GM12878 (cell line): ENCODE measurements around the gene MUSTN1. TPM values are rescaled to one million over a fixed set of nuclear protein-coding genes. Genes with fewer than 3 reads are reported as not detected.

Source experiments
- ATAC-seq: fragments of 200-7000 bp; cut with Tn5 transposase; 3 replicates; pipeline ENCODE4 v1.9.1; 2020; ENCODE audit warnings: mild to moderate bottlenecking, moderate library complexity
- BruUV-seq: library from RNA; stranded (reverse); fragments of 400-500 nt; replicated peaks from 2 replicates; lab custom pipeline; 2021; lab: Mats Ljungman, UMichigan
- CTCF ChIA-PET: fragments of 300-600 bp; sonication (Branson Sonifier 250); formaldehyde crosslinking; extraction: SDS; loops from one replicate; lab custom pipeline; 2021; ENCODE audit warnings: inconsistent platforms; lab: Yijun Ruan, JAX
- POLR2A ChIA-PET: fragments of 350-600 bp; formaldehyde crosslinking; extraction: SDS; loops from one replicate; lab custom pipeline; 2021; ENCODE audit warnings: inconsistent platforms; lab: Charles Lee
- RAD21 ChIA-PET: fragments of 300-600 bp; sonication (Branson Sonifier 250); formaldehyde crosslinking; loops from one replicate; lab custom pipeline; 2023; ENCODE audit warnings: antibody characterized with exemption; ENCODE audit not compliant: unreplicated experiment; lab: Charles Lee
- SMC1A ChIA-PET: fragments of 300-600 bp; sonication (Branson Sonifier 250); formaldehyde crosslinking; loops from one replicate; lab custom pipeline; 2023; ENCODE audit not compliant: unreplicated experiment, uncharacterized antibody; lab: Charles Lee
- DNase-seq: peaks from one replicate; pipeline ENCODE4 v3.0.0-alpha.2; 2011; ENCODE audit warnings: low read depth, low spot score
- FAIRE-seq: peaks from 3 replicates; lab custom pipeline; 2011; peaks lifted over from hg19 to GRCh38; lab: Jason Lieb, UNC
- H2AFZ ChIP-seq: 2 replicates; pipeline ENCODE4 v1.6.0; 2011; ENCODE audit warnings: low read depth, low read length, control low read depth; ENCODE audit not compliant: control insufficient read depth
- H3K27ac ChIP-seq: 2 replicates; pipeline ENCODE4 v1.5.1; 2011; ENCODE audit warnings: control low read depth; ENCODE audit not compliant: control insufficient read depth, insufficient read depth
- H3K27me3 ChIP-seq, 2 experiments: replicated peaks in 1 of 2; 2 replicates each; pipeline versions ENCODE4 v1.6.0 to v1.6.1; 2011; ENCODE audit warnings: low read length in 1 of 2; ENCODE audit not compliant: control insufficient read depth in 2 of 2, insufficient read depth in 2 of 2
- H3K36me3 ChIP-seq, 2 experiments: 2 replicates each; pipeline ENCODE4 v1.5.1; 2011; ENCODE audit warnings: low read length in 1 of 2; ENCODE audit not compliant: control insufficient read depth in 2 of 2, insufficient read depth in 2 of 2
- H3K4me1 ChIP-seq: 2 replicates; pipeline ENCODE4 v1.6.1; 2011; ENCODE audit warnings: mild to moderate bottlenecking, low read length, moderate library complexity, mixed read lengths; ENCODE audit not compliant: control insufficient read depth, insufficient read depth
- H3K4me2 ChIP-seq: 2 replicates; pipeline ENCODE4 v1.6.0; 2011; ENCODE audit warnings: control low read depth; ENCODE audit not compliant: control insufficient read depth, insufficient read depth
- H3K4me3 ChIP-seq: fragments of 200-600 bp; sonication (generic); 2 replicates; pipeline ENCODE4 v1.5.1; 2016
- H3K79me2 ChIP-seq: 2 replicates; pipeline ENCODE4 v1.6.0; 2011; ENCODE audit warnings: low read length; ENCODE audit not compliant: control insufficient read depth, insufficient read depth
- H3K9ac ChIP-seq: 2 replicates; pipeline ENCODE4 v1.8.0; 2011; ENCODE audit warnings: low read length, control low read depth, mixed read lengths; ENCODE audit not compliant: control insufficient read depth, insufficient read depth
- H3K9me3 ChIP-seq: replicated peaks from 3 replicates; pipeline ENCODE4 v1.5.1; 2011; ENCODE audit warnings: mild to moderate bottlenecking, low read length; ENCODE audit not compliant: control insufficient read depth, insufficient read depth
- H4K20me1 ChIP-seq: 2 replicates; pipeline ENCODE4 v1.6.0; 2011; ENCODE audit not compliant: control insufficient read depth, insufficient read depth
- ASH2L ChIP-seq: fragments of 300-600, 200-600 bp; sonication (generic); IDR thresholded peaks from 2 replicates; pipeline ENCODE4 v1.6.1; 2017; ENCODE audit warnings: low read depth, mild to moderate bottlenecking, borderline replicate concordance
- CEBPB ChIP-seq, 2 experiments: fragments of 150-350 bp in 1 of 2; IDR thresholded peaks; 2 replicates each; pipeline ENCODE4 v1.6.1; 2012 to 2014; ENCODE audit warnings: low read depth in 2 of 2, low read length in 2 of 2, borderline replicate concordance in 1 of 2, inconsistent platforms in 1 of 2
- GABPA ChIP-seq: IDR thresholded peaks from 2 replicates; pipeline ENCODE4 v1.6.1; 2014; ENCODE audit warnings: antibody characterized with exemption, low read depth, mild to moderate bottlenecking, inconsistent platforms
- HDGF ChIP-seq: fragments of 450-650 bp; IDR thresholded peaks from 2 replicates; pipeline ENCODE4 v1.6.1; 2016; ENCODE audit warnings: antibody characterized with exemption
- NFYA ChIP-seq: IDR thresholded peaks from 2 replicates; pipeline ENCODE4 v1.6.1; 2011; ENCODE audit warnings: low read depth, mild to moderate bottlenecking, low read length, improper control_type of control experiment, borderline replicate concordance
- PAX5 ChIP-seq: IDR thresholded peaks from 2 replicates; pipeline ENCODE4 v1.6.1; 2011; ENCODE audit warnings: low read depth, low read length, borderline replicate concordance
- RBBP5 ChIP-seq: fragments of 200-600 bp; sonication (generic); conservative IDR thresholded peaks from 2 replicates; pipeline ENCODE4 v1.6.1; 2016
- RCOR1 ChIP-seq: conservative IDR thresholded peaks from 2 replicates; pipeline ENCODE4 v1.6.1; 2012; ENCODE audit warnings: low read depth, low read length, improper control_type of control experiment
- SRF ChIP-seq, 2 experiments: IDR thresholded peaks; 2 replicates each; pipeline ENCODE4 v1.6.1; 2011; ENCODE audit warnings: low read depth in 2 of 2, low read length in 2 of 2, mild to moderate bottlenecking in 1 of 2, moderate library complexity in 1 of 2
- TAF1 ChIP-seq: IDR thresholded peaks from 2 replicates; pipeline ENCODE4 v1.6.1; 2011; ENCODE audit warnings: mild to moderate bottlenecking, low read depth, low read length, borderline replicate concordance
- WGBS: methylation state at CpG from one replicate; pipeline ENCODE4 v1.1.6; 2016; ENCODE audit warnings: low lambda C conversion rate; ENCODE audit not compliant: insufficient replicate concordance, insufficient coverage; ENCODE audit errors: missing lambda C conversion rate; 5-methylcytosine and 5-hydroxymethylcytosine counted together
- in situ Hi-C: fragments of 300-500 bp; cut with MboI; formaldehyde crosslinking; loops from 9 replicates; pipeline ENCODE4 v1.14.3; 2018; ENCODE audit warnings: mixed read lengths
- intact Hi-C: fragments of 100-400 bp; cut with micrococcal nuclease; formaldehyde crosslinking; loops from one replicate; pipeline ENCODE4 v1.14.2; 2022; ENCODE audit not compliant: unreplicated experiment
- polyA plus RNA-seq, 11 experiments: library from polyadenylated mRNA; depleted of rRNA in 4 of 11; unstranded in 6 of 11; stranded (reverse) in 5 of 11; fragments of >200 nt; fragmentation: Nextera tagmentation in 4 of 11; fragmentation: Illumina TruSeq in 1 of 11; extraction: Ambion mirVana in 4 of 11; extraction: Trizol in 1 of 11; gene quantifications; 1 replicate in 1 of 11; 2 replicates in 10 of 11; pipeline versions ENCODE4 v1.2.1 to v1.2.3, GENCODE V29; 2011 to 2016; ENCODE audit warnings: inconsistent platforms in 2 of 11, missing spikeins in 2 of 11, low read depth in 1 of 11
- total RNA-seq, 4 experiments: library from RNA; depleted of rRNA in 3 of 4; stranded (reverse); fragments of >200 nt in 3 of 4; fragmentation: Illumina TruSeq in 1 of 4; extraction: Trizol in 1 of 4; gene quantifications; 2 replicates each; pipeline versions ENCODE4 v1.2.1 to v1.2.3, GENCODE V29; 2013 to 2021
- TF ChIP-seq, protein P1 (sequence below): fragments of 450-650 bp; IDR thresholded peaks from 2 replicates; pipeline ENCODE4 v1.6.1; 2017; ENCODE audit warnings: mild to moderate bottlenecking, low read depth, inconsistent platforms; ENCODE audit not compliant: poor library complexity, severe bottlenecking
- TF ChIP-seq, protein P2 (sequence below): IDR thresholded peaks from 2 replicates; pipeline ENCODE4 v1.6.1; 2011; ENCODE audit warnings: mild to moderate bottlenecking, low read depth, low read length, moderate library complexity; ENCODE audit not compliant: insufficient replicate concordance
- TF ChIP-seq, protein P3 (sequence below): fragments of 450-650 bp; IDR thresholded peaks from 2 replicates; pipeline ENCODE4 v1.6.1; 2014; ENCODE audit warnings: mild to moderate bottlenecking
- TF ChIP-seq, protein P4 (sequence below): fragments of 450-650 bp; formaldehyde crosslinking; IDR thresholded peaks from 2 replicates; pipeline ENCODE4 v1.4.0; 2020; ENCODE audit warnings: mild to moderate bottlenecking, moderate library complexity

MUSTN1 gene
- total and polyA plus RNA-seq, 10 of the 15 experiments (the other 5 are each of a cell fraction or from before 2014, with no cell fraction given): 0.35 to 4.5 (median 1.2) TPM; not detected in 2

DNA sequence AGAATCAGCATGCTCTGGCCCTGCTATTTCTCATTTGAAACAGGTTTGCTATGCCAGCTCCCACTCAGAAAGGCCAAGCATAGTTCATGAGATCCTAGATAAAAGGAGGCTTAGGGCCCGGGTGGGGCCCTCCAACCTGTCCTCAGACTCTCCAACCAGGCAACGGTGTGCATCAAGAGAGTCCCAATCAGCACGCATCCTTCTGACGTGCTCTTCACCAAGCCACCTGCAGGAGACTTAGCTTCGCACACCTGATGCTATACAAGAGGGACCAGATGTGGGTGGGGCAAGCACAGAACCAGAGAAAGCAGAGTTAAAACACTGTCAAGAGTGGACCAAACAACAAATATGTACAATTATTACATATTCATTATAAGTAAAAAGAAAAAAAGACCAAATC lies 45.2 kb upstream of the MUSTN1 start (continued):
- TF ChIP-seq, protein P1, sequence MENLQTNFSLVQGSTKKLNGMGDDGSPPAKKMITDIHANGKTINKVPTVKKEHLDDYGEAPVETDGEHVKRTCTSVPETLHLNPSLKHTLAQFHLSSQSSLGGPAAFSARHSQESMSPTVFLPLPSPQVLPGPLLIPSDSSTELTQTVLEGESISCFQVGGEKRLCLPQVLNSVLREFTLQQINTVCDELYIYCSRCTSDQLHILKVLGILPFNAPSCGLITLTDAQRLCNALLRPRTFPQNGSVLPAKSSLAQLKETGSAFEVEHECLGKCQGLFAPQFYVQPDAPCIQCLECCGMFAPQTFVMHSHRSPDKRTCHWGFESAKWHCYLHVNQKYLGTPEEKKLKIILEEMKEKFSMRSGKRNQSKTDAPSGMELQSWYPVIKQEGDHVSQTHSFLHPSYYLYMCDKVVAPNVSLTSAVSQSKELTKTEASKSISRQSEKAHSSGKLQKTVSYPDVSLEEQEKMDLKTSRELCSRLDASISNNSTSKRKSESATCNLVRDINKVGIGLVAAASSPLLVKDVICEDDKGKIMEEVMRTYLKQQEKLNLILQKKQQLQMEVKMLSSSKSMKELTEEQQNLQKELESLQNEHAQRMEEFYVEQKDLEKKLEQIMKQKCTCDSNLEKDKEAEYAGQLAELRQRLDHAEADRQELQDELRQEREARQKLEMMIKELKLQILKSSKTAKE: no peak
- TF ChIP-seq ASH2L: no peak
- no peak for TF ChIP-seq RBBP5
- no peak for TF ChIP-seq NFYA
- TF ChIP-seq, protein P2, sequence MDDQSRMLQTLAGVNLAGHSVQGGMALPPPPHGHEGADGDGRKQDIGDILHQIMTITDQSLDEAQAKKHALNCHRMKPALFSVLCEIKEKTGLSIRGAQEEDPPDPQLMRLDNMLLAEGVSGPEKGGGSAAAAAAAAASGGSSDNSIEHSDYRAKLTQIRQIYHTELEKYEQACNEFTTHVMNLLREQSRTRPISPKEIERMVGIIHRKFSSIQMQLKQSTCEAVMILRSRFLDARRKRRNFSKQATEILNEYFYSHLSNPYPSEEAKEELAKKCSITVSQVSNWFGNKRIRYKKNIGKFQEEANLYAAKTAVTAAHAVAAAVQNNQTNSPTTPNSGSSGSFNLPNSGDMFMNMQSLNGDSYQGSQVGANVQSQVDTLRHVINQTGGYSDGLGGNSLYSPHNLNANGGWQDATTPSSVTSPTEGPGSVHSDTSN: no peak
- TF ChIP-seq TAF1: no peak
- no peak for TF ChIP-seq RCOR1

DNA sequence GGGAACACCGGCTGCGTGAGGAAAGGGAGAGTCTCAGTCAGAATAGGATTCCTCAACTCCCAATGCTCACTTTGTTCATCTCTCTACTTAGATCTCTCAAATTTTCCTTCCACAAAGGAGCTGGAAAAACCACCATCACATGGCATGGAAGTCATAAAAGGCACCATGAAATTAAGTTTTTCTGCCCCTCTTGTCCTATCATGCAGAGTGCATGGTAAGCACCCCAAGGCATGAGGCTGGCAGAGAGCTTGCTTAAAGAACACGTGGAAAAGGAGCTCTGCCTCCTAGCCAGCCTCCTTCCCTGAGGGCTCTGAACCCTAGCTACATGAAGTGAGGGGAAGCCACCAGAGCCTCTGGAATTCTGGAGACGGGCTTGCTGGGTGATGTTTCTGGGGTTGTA lies 44.8 kb upstream of the MUSTN1 start:
- no peaks in the 10 kb centered on the region; the same call in 2 of the 3 replicates for H3K9me3 ChIP-seq
- in situ Hi-C loops: no loop called here
- H3K9ac ChIP-seq: no peak overlapping the region
- POLR2A ChIA-PET: interaction anchor here (2.5 kb wide), 1 partner anchor 13 kb away, joined by 8 read pairs; no protein-coding TSS in a partner anchor
- CTCF ChIA-PET: interaction anchor here (1.0 to 4.8 kb wide), 2 partner anchors 13 to 31 kb away, joined by 4 to 28 read pairs; no protein-coding TSS in a partner anchor
- FAIRE-seq (no peak), ATAC-seq (no peak), DNase-seq (no peak)
- intact Hi-C loops: no loop called here
- SMC1A ChIA-PET: interaction anchor here (0.7 to 3.3 kb wide), 5 partner anchors 13 to 58 kb away, joined by 3 to 25 read pairs (median 5); no protein-coding TSS in a partner anchor
- 87% methylated on average over 4 of the region's 4 CpGs for WGBS
- H3K79me2 ChIP-seq: peaks cover 5% of the 10 kb centered on the region
- no peak overlapping the region; the same call in 1 of the 2 replicates for H3K4me2 ChIP-seq
- RAD21 ChIA-PET: interaction anchor here (1.3 kb wide), 1 partner anchor 14 kb away, joined by 5 read pairs; no protein-coding TSS in a partner anchor
- H3K36me3 ChIP-seq: peaks cover 1 to 7% of the 10 kb centered on the region in 2 experiments; a peak in 2 of 4 replicates
- H2AFZ ChIP-seq: no peak overlapping the region
- BruUV-seq: no TSS peak
- no peak overlapping the region for H3K27ac ChIP-seq
- no peak overlapping the region for H3K4me3 ChIP-seq
- H4K20me1 ChIP-seq: no peaks in the 10 kb centered on the region
- H3K4me1 ChIP-seq: peaks cover 22% of the 10 kb centered on the region
- H3K27me3 ChIP-seq: no peaks in the 10 kb centered on the region
- TF ChIP-seq, protein P3, sequence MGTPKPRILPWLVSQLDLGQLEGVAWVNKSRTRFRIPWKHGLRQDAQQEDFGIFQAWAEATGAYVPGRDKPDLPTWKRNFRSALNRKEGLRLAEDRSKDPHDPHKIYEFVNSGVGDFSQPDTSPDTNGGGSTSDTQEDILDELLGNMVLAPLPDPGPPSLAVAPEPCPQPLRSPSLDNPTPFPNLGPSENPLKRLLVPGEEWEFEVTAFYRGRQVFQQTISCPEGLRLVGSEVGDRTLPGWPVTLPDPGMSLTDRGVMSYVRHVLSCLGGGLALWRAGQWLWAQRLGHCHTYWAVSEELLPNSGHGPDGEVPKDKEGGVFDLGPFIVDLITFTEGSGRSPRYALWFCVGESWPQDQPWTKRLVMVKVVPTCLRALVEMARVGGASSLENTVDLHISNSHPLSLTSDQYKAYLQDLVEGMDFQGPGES: no peak
- no peak for TF ChIP-seq GABPA
- no peak for TF ChIP-seq HDGF
- TF ChIP-seq PAX5: no peak
- TF ChIP-seq, protein P4, sequence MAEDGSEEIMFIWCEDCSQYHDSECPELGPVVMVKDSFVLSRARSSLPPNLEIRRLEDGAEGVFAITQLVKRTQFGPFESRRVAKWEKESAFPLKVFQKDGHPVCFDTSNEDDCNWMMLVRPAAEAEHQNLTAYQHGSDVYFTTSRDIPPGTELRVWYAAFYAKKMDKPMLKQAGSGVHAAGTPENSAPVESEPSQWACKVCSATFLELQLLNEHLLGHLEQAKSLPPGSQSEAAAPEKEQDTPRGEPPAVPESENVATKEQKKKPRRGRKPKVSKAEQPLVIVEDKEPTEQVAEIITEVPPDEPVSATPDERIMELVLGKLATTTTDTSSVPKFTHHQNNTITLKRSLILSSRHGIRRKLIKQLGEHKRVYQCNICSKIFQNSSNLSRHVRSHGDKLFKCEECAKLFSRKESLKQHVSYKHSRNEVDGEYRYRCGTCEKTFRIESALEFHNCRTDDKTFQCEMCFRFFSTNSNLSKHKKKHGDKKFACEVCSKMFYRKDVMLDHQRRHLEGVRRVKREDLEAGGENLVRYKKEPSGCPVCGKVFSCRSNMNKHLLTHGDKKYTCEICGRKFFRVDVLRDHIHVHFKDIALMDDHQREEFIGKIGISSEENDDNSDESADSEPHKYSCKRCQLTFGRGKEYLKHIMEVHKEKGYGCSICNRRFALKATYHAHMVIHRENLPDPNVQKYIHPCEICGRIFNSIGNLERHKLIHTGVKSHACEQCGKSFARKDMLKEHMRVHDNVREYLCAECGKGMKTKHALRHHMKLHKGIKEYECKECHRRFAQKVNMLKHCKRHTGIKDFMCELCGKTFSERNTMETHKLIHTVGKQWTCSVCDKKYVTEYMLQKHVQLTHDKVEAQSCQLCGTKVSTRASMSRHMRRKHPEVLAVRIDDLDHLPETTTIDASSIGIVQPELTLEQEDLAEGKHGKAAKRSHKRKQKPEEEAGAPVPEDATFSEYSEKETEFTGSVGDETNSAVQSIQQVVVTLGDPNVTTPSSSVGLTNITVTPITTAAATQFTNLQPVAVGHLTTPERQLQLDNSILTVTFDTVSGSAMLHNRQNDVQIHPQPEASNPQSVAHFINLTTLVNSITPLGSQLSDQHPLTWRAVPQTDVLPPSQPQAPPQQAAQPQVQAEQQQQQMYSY (CRISPR knock-in tag): no peak
- no peak for TF ChIP-seq SRF (IDR thresholded peaks at IDR 0.05; ENCODE audit: low read depth in 2 of 2, low read length in 2 of 2)
- no peak for TF ChIP-seq CEBPB (IDR thresholded peaks at IDR 0.05; ENCODE audit: borderline replicate concordance in 1 of 2, low read depth in 2 of 2, low read length in 2 of 2)
